ENCODE results near the gene ZNF438.
"Not testable (repeated sequence)": the region's sequence is repeated elsewhere in the genome, so short reads cannot be mapped to it uniquely, and the experiment has no call there.

The ZNF438 gene

DNA sequence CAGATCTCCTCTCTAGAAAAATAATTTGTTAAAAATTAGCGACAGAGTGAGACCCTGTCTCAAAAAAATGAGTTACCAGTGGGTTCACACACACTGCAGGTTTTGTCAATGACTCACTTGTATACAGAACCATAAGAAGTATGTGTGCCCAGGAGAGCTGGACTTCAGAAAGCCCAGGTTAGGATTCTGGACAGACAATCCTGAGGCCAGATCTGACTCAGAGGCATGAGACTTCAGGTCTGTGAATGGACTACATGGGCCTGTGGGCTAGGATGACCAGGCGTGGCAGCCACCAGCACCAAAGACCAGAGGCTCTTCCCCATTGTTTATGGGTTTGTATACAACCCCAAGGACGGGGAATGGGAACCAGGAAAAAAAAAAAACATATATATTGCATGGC lies 9.3 kb upstream of the ZNF438 start:
- no peak for DNase-seq (ENCODE audit: low spot score)

DNA sequence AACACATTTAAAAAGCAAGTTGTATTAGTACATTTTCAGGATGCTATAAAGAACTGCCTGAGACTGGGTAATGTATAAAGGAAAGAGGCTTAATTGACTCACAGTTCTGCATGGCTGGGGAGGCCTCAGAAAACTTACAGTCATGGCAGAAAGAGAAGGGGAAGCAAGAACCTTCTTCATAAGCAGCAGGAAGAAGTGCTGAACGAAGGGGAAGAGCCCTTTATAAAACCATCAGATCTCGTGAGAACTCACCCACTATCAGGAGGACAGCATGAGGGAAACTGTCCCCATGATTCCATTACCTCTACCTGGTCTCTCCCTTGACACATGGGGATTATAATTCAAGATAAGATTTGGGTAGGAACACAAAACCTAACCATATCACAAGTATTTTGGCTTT lies 7.3 kb upstream of the ZNF438 start:
- not testable (repeated sequence) for DNase-seq (ENCODE audit: low spot score)

DNA sequence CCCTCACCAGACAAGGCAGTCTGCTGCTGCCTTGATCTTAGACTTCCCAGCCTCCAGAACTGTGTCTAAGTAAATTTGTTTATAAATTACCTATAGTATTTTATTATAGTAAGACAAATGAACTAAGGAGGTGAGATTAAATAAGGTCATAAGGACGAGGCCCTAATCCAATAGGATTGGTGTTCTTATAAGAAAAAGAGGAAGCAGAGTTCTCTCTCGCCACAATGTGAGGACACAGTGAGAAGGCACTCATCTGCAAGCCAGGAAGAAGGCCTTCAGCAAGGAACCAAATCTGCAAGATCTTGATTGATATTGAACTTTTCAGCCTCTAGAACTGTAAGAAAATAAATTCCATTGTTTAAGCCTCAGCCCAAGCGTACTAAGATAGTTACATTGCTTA lies 6.1 kb upstream of the ZNF438 start:
- no peak for DNase-seq (ENCODE audit: low spot score)

DNA sequence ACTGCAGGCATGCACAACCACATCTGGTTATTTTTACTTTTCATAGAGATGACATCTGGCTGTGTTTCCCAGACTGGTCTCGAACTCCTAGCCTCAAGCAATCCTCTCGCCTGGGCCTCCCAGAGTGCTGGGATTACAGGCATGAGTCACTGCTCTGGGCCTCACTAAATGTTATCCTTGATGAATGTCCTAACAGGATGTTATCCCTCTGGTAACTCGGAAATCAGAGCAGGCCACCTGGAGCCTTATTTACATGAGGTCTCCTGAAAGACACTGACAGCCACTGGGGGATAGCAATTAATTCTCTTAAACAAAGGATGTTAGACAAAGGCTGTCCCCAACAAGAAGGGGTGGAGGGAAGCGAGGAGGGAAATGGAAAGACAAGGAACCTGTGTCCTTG lies 4.5 kb upstream of the ZNF438 start:
- no peak for DNase-seq (ENCODE audit: low spot score)

DNA sequence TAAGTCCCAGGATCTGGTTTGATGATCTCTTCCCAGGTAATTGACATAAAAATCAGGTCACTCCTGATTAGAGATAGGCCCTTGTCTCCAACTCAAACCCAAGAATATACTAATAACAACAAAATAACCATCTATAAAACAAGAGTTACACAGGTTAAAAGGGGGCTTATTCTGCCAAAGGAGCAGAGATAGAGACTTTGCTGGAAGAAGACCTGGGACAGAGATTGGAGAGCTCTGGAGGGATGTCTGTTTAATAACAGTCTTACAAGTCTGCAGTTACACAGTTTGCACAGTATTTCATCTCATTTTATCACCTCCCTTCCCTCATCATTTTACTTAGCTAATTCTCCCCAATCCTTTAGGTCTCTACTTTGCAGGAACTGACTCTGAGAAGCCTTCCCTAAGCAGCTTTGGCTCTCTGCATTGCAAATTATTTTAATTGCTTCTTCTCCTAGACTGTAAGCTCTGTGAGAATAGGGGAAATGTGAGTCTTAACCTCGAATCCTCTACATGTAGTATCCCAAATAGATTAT lies 3.7 kb upstream of the ZNF438 start:
- DNase-seq (ENCODE audit: low spot score): no peak

DNA sequence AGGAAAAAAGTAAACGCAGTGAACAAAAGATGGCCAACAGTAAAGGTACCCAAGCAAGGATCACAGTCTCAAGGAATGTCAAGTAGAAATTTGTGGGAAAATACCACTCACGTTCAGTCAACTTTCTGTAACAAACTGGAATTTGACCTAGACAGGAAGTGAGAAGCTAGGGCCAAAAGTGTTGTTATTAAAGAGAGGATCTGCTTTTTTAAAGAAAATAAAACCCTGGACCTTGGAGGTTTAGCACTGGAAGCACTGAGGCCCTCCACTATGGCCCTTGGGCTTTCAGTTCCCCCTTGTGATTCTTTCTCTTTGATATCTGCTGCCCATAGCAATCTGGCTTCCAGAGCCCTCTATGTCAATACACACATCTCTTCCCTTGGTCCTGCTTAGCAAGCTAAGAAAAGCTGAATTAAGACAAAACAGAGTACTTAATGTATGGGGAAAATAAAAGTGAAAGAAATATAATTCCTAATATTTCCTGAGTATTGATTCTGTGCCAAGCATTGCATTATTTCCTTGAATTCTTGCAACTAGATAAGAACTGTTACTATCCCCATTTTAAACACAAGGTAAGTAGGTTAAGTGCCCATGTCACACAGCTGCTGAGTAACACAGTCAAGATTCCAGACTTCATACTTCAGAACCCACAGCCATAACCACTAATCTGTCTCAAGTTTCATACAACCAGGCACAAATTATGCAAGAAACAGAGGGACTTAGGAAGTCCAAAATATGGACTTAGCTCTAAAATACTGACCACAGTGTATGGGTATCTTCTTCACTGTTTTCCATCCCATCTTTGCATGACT lies 2.6 kb upstream of the ZNF438 start:
- peak; percentile 53 for DNase-seq (ENCODE audit: low spot score)

DNA sequence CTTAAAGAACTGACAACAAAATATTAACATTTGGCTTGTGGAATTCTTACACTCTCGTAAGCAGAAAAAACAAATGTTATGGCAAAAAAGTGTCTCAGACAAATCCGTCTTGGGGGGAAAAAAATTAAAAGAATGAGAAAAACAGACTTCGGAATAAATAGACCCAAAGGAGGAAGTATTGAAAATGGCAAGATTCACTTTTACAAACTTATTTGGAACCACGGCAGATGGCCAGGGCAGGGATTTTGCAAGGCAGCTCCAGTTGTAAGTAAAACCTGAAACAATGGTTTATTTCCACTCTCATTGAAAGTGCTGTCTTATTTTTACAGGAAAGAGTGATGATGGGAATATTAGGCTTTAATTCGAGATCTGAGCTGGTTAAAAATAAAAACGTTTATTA lies 1.5 kb upstream of the ZNF438 start:
- no peak for DNase-seq (ENCODE audit: low spot score)

DNA sequence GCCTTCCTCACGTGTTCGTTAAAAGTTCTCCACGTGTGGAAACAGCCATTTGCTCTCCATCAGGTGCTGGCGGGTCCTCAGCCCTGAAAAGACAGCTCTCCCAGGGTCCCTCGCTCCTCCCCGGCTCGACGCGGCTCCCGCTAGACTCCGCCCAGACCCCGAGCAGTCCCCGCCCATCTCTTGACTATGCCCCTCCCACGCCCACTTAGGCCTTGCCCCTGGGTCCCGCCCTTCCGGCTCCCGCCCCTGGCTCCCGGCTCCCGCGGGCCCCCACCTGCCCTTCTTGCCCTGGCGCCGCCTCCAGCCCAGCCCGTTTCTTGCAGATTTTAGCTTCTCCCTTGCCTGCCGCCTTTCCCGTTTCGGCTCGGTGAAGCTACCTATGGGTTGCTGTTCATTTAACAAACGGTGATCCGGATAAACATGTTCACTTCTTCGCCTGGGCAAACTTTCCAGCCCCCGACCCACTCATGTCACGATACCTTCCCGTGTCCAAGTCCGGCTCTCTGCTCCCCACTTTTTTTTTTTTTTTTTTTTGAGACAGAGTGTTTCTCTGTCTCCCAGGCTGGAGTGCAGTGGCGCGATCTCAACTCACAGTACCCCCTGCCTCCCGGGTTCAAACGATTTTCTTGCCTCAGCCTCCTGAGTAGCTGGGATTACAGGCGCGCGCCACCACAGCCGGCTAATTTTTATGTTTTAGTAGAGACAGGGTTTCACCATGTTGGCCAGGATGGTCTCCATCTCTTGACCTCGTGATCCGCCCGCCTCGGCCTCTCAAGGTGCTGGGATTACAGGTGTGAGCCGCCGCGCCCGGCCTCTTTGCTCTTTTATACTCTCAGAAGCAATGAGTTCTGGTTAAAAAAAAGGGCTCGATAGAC lies 830 bp upstream of the ZNF438 start:
- peak; percentile 87 for DNase-seq (ENCODE audit: low spot score)

DNA sequence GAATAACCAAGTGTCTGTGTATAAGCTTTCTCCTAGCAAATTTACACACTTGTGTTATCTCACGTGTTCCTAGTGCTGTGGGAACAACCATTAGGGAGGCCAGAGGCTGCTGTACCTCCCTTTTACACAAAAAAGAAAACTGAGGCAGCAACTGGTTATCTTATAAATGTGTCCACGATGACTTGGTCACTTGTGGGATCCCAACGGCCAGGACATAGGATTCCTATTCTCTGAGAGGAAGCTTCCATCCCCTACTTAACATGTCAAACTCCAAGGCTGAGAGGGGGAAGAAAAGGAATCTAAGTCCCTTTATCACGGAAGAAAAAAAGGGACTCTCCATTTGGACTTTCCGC lies 484 bp downstream of the ZNF438 start:
- no peak for DNase-seq (ENCODE audit: low spot score)

DNA sequence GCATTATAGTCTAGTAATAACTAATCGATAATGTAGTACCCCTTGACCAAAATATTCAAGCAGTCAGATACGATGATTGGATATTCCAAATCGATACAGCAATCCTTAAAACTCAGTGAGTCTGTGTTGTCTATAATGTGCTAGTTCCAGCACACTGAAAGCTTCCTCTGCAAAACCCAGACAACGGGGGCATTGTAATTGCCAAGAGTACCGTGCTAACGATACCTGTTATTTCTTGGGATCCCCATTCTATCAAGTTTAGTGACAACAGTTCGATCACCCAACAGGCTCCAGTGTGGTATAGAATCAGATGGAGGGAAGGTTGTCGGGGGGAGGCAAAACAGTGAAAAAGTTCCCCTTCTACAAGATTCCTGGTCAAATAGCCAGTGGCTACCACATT lies 865 bp downstream of the ZNF438 start:
- no peak for DNase-seq (ENCODE audit: low spot score)

DNA sequence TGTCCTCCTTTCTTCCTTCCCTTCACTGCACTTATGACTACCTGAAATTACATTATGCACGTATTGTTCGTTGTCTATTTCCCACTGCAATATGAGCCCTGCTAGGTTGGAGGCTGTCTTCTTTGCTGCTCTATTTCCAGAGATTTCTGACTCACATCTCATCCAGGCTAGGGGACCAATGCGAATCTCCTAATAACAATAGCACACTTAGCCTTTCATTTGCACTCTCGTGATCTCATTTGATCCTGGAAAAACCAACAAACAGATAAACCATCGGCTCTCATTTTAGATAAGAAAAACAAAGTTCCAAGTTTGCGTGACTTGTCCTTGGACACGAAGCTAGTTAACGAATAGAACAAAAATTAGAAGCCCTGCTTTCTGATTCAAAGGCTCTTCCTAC lies 1.4 kb downstream of the ZNF438 start:
- no peak for DNase-seq (ENCODE audit: low spot score)

DNA sequence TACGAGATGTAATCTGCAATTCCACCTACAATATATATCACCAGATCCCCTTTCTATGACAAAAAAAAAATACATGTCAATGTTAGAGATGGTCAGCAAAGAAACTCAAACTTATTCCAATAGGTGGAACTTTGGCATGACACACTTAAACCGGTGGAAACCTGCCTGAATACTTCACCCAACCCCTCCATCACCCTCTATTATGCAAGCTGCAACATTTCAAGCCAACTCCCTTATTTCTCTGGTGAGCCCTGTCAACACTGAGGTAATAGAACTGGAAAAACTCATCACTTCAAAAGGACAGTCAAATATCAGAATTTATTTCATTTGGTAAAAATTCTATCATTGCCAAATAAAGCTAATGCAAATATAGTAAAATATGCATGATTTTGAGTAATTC lies 3.6 kb downstream of the ZNF438 start:
- no peak for DNase-seq (ENCODE audit: low spot score)

DNA sequence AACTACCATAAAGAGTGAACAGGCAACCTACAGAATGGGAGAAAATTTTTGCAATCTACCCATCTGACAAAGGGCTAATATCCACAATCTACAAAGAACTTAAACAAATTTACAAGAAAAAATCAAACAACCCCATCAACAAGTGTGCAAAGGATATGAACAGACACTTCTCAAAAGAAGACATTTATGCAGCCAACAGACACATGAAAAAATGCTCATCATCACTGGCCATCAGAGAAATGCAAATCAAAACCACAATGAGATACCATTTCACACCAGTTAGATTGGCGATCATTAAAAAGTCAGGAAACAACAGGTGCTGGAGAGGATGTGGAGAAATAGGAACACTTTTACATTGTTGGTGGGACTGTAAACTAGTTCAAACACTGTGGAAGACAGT lies 5.4 kb downstream of the ZNF438 start:
- not testable (repeated sequence) for DNase-seq (ENCODE audit: low spot score)

DNA sequence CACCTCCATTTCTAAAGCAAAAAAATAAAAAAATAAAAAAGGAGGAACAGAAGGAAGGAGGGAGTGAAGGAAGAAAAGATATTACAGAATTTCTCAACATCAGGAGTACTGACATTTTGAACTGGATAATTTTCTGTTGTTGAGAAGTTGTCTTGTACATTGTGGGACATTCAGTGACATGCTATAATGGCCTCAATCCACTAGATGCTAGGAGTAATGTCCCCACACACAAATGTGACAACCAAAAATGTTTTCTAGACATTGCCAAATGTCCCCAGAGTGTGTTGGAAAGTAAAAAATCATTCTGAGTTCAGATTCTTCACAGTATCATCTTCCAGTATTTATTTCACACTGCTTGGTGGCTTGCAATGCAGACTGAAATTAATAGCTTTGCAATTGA lies 6.5 kb downstream of the ZNF438 start:
- DNase-seq (ENCODE audit: low spot score): no peak

DNA sequence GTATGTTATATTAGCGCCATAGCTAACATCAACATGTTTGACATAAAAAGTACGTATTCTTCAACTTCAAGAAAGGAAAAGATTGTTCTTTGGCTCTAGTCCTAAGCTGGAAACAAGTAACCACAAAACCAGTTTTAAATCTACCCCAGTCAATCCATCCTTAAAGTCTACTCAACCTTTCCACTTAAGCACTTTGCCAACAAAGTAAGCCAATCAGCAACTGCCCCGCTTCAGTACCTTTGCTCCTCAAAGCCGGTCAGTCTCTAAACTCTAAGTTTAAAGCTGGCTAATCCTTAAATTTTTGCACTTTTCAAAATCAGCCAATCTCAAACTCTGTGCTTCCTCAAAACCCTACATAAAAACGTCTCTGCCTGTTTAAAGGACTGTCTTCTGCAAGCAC lies 8.1 kb downstream of the ZNF438 start:
- no peak for DNase-seq (ENCODE audit: low spot score)

DNA sequence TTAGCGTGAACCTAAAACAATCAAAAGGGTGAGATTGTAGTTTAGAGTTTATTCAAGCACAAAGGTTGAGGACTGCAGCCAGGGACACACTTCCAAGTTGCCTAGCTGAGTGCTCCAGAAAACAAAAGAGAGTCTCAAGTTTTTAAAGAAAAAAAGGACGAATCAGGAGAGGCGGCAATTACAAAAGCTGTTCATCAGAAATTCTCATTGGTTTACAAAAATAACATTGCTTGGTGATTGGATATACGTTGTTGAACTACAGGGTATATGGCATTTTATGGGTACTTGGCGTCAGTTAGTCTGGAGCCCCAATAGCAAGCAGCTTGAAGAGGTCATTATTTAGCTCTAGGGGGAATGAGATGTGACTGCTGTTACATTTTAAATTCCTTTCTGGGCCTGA lies 11.5 kb downstream of the ZNF438 start:
- no peak for DNase-seq (ENCODE audit: low spot score)

DNA sequence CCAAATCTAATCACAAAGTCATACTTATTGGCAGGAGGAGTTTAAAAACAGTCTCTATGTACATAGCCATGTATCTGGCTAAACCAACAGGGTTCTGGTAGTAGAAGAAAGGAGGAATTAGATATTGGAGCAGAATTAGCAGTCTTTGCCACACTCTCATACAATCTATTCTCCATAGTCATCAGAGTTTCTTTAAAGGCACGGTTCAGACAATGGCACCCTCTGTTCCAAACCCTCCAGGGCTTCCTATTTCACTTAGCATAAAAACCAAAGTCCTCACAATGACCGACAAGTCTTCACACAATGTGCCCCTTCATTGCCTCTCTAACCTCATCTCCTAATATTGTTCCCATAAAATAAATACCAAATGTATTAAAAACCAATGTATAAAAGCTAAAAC lies 12.7 kb downstream of the ZNF438 start:
- DNase-seq (ENCODE audit: low spot score): no peak

DNA sequence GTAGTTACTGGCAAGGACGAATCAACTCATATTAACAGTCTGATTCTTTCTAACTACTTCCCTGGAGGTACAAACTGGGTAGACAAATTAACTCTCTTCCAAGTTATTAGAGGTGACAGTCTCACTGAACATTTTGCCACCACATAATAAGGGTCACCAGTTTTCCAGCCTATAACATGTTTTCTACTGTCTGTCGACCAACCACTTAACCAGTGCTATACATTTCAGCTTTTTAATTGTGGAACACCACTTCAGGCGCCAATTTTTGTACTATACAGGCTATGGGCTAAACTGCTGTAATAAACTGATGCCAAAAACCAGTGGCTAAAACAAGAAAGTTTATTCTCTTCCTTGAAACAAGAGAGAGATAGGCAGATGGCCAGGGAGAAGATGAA lies 13.3 kb downstream of the ZNF438 start:
- no peak for DNase-seq (ENCODE audit: low spot score)

DNA sequence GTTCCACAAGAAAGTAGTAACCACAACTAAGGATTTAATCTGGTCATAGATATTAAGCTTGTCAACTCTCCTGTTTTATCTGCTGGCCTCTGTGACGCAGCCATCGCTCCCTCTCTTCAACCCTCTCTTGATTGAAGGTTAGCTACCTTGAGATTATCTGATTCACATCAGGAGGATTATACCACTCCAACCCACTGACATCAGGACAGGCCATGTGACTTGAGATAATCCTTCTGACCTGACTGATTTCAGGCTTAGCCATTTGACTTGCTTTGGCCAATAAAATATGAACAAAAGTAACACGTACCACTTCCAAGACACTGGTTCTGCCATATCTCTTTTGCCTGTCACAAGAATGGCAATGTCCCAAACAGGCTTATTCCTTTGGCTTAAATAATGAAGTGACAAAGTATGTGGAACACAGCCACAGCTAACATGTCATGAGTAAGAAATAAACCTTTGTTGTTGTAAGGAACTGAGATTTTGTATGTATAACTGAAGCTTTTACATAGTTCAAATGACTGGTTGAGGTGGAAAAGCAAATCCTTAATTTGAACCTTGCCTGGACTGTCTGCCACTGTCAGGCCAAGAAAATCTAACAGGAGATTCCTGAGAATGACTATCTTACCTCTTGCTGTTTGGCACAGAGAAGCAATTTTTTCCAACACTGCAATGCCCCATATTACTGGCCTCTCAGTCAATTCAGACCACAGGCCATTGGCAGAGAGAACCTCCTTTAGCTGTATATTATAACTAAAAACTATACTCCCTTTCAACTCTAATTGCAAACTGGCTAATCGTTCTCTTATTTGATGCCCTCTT lies 13.9 kb downstream of the ZNF438 start:
- DNase-seq (ENCODE audit: low spot score): no peak

DNA sequence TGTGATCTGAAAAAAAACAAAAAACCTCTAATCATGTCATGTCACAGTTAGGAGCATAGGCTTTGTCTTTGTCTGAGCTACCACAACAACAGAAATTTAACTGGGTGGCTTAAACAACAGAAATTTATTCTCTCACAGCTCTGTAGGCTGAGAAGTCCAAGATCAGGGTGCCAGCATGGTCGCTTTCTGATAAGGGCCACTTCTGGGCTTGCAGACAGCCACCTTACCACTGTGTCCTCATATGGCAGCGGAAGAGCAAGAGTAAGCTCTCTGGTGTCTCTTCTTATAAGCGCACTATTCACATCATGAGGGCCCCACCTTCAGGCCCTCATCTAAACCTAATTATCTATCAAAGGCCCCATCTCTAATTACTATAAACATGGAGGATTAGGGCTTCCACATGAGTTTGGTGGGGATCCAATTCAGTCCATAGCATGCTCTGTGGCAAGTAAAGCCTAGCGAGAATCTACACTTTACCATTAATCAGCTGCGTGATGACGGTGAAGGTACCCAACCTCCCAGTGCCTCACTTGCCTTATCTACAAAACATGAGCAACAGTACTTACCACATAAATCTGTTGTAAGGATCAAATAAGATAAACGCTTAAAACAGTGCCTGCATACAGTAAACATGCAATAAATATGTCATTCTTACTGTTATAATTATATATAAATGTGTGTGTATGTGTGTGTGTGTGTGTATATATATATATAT lies 17.3 kb downstream of the ZNF438 start:
- no peak for DNase-seq (ENCODE audit: low spot score)

DNA sequence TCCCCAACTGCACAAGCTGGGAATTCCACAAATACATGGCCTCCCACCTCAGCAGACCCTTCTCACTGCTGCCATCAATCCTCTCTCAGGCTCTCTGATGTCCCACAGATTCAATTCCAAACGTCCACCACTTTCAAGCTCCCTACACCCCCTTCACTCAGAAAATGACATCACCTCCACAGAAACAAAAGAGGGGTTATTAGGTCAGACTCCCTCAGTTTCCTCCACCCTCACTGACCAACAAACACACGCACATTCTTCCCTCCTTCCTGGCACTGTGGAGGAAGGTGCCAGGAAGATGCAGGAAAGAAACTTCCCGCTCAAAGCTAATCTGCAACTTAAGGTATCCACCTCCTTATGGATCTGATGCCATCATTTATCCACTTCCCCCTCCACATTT lies 18.3 kb downstream of the ZNF438 start:
- no peak for DNase-seq (ENCODE audit: low spot score)

DNA sequence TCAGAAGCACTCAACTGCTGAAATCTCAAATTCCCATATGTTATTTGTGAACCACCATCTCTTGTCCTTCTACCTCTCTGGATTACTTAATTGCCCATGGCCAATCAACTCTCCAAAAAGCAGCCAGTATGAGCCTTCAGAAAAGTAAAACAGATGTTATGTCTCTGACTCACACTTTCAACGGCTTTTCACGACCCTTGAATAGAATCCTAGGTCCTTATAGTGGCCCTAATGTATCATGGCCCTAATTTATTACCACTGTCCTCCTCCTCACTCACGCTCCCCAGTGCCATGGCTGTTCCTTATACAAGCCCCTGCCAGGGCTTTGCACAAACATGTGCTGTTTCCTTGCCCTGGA lies 20.0 kb downstream of the ZNF438 start:
- no peak for DNase-seq (ENCODE audit: low spot score)
